HK-2 (cell line): ENCODE measurements around the gene PDE2A.
A peak's percentile ranks its signal among the peaks of the same experiment; 100 is the strongest.

Experiments used
- DNase-seq: peaks from one replicate; pipeline ENCODE4 v3.0.0-alpha.2; 2018; ENCODE audit not compliant: unreplicated experiment

The PDE2A gene

DNA sequence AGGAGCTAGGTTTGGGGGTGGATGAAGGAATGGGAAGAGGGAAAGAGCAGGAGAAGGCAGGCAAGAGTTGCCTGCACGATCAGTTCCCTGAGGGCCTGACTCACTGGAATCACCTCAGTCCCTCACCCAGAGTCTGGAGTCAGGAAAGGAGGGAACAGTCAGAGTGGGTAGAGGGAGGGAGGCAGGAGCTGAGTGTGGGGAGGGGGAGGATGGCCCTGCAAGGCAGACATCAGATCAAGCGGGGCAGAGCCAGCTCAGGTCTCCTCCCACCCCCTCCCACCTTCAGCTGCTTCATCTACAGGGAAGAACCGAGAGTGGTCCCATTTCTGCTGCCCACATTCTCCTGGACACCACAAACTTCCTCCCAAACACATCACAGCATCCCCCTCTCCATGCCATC lies 58.9 kb downstream of the PDE2A start:
- no peak for DNase-seq

DNA sequence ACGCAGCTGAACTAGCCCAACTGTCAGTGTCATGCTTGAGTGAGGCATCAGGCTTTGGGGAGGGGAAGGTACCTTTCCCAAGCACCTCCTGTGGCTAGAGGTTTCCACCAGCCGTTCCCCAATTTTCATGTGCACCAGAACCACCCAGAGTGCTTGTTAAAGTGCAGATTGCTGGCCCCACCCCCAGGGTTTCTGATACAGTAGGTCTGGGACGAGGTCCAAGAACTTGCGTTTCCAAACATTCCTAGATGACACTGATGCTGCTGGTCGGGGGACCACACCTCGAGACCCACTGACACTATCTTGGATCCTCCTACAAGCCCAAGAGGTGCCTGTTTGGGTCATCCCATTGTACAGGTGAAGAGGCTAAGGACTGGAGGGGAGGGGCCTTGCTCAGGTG lies 59.8 kb downstream of the PDE2A start:
- DNase-seq = no peak

DNA sequence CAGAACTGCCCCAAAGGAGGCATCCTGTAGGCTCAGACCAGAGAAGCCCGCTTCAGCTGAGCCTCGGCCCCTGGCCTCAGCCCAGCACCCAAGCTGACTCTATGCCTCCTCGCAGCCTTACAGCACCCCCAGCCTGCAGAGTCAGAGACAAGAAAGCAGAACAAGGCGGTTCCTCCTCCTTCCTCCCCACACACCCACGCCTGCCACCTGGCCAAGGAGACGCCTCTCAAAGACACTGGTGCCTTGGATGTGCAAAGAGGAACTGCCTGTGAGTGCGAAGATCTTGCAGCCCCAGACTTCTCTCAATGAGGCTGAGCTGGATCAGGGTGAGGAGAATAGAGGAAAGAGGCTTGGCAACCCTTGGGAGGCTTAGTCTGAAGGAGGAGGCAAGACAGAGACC lies 60.2 kb downstream of the PDE2A start:
- DNase-seq = no peak

DNA sequence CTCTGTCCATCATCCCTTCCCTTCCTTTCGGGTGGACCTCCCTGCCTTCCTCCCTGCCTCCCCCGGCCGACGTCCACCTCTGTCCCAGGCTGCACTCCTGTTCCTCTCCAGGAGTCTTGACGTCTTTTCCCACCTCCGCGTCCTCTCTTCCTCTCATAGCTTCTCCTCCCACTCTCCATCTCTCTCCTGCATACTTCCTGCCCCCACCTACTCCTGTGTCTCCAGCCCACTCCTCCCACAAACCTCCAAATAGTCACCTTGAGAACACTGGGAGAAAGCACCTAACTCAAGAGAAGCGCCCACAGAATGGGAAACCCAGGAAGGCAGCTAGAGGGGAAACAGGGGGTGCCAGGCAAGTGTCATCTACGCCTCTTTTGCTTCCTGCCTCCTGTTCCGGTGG lies 60.8 kb downstream of the PDE2A start:
- DNase-seq = no peak

DNA sequence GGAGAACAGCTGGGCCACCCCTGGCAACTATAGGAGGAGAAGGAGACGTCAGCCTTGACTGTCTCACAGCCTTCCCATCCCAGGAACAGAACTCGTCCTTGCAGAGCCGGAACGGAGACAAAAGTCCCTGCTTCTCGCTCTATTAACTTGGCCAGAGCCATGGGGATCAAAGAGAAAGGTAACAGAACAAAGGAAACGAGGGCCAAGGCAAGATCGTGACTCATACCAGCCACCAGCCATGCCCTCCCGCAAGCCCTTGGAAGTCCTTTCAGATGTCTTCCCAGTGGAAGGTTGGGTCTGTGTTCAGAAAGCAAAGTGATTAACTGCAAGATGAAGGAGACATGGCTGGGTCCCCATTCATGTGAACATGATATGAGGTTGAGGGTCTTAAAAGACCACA lies 64.7 kb downstream of the PDE2A start:
- DNase-seq = no peak

DNA sequence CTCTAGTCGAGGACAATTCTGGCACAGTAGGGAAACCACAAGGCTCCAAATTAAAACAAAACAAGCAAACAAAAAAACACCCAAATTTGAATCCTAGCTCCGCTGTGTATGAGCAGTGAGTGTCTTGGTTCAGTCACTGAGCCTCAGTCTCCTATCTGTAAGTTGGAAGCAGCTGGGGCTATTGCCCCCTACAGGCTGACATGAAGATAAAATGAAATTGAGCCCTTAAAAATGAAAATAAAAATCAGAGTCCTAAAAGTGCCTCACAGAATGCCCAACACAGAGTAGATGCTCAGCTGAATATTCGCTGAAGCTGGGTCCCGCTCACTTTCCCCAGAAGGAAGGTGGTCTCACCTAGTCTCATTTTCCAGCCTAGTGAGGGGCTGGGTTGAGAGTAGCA lies 65.2 kb downstream of the PDE2A start:
- DNase-seq = no peak

DNA sequence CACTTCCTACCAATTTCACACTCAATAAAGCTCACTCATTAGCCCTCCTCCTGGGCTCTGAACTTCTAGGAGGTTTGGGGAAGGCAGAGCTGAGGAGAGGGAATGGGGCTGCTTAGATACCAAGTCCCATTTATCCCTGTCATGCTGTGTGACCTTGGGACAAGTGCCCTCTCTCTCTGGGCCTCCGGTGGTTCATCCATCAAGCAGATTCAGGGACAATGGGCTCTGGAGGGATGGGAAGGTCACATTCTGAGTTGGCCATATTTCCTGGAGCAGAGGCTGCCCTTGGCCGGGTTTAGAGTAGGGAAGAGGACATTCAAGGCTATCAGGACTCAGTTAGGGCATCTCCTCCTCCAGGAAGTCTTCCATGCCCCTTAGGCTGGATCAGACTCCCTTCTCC lies 66.7 kb downstream of the PDE2A start:
- DNase-seq = no peak

DNA sequence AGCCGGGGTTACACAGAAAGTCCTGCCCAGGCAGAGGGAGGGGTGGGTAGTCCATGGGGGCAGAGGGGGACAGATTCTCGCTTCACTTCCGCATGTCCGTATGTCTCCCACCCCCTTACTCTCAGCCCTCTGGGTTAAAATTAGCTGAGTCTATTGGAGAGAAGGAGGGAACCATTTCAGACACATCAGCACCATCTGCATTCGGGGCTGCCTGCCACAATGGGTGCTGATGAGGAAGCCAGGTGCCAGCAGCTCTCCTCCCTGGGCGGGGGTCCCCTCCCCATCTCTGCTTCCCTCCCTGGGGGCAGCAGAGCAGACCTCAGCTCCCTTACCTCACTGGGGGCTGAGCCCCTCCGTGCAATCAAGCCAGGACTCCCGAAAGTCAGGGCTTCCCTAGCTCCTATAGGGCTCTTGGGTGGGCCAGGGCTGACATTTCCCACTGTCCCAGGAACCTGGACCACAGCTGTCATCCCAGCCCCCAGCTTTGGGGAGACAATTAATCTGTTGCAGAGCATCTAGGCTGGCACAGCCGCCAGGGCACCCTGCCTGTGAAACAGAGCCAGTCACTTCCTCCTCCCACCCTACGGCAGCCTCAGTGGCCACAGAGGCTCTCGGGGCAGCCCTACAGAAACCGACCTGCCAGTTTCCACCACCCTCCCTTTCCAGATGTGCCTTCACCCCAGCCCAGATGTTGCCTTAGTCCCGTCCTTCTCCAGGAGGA lies 67.3 kb downstream of the PDE2A start:
- no peak for DNase-seq

DNA sequence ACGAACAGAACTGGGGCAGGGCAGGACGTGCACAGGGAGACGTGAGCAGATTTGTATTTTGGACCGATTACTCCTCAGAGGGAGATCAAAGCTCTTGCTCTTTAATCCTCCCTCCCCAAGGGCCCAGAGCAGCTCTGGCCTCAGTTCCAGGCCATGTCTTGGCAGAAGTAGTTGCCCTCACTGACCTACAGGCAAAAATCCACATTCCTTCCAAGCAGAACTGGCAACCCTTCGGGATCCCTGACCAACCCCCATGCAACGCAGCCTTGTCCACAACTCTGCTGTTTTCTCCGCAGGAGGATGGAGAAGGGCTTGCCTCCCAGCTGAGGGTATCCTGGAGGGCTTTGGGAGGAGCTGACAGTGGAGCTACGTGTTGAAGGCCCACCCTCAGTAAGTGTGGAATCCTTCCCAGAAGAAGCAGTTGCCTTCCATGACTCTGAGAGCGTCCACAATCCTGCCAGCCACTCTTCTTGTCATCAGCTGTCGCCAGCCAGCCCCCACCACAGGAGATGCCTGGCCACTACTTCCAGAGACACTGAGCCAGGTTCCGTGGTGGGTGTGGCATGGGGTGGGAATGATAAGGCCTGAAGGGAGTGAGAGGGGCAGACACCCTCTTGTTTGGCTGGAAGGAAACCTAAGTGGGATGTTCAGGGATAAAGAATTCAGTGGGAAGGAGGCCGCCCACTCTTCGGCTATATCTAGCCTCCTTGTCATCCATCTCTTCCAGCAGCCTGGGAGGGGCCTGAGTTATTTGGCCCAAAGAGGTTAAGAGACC lies 68.1 kb downstream of the PDE2A start:
- no peak for DNase-seq

DNA sequence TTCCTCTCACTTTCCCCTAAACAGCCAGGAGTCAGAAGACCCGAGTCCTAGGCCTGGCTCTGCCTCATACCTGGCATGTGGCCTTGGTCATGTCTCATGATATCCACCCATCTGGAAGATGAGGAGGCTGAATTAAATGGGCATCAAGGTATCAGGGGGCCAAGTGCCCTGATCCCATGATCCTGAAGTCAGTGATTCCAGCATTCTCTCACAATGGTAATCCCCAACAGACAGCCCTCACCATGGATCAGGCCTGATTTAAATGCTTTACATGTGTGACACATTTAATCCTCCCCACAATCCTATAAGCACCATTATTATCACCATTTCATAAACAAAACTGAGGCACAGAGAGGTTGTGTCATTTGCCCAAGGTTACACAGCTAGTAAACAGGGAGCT lies 70.0 kb downstream of the PDE2A start:
- DNase-seq = no peak

DNA sequence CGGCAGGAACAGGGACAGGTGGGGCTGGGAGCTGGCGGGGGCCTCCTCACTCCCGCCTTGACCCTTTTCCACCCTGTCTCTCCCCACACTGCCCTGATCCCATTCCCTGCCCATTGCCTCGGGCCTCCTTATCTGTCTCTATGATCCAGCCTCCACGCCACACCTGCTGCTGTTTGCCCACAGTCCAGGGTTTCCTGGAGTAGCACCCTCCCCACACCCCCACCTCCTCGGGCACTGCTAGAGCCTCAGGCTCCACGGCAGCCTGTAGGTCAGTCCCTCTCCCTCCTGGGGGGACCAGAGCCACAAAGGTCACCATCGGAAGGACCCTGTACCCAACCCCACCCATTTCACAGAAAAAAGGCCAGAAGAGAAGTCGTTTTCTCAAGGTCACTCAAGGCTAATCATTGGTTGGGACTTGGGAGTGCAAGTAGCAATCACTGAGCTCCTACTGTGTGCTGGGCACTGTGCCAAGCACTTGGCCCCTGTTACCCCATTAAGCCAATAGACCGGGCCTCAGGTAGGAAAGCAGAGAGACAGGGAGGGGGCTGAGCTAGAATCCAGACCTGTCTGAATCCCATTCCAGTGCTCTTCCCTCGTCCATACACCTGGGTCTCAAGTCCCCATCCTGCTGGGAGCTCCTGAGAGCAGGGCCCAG lies 71.8 kb downstream of the PDE2A start:
- DNase-seq = no peak

DNA sequence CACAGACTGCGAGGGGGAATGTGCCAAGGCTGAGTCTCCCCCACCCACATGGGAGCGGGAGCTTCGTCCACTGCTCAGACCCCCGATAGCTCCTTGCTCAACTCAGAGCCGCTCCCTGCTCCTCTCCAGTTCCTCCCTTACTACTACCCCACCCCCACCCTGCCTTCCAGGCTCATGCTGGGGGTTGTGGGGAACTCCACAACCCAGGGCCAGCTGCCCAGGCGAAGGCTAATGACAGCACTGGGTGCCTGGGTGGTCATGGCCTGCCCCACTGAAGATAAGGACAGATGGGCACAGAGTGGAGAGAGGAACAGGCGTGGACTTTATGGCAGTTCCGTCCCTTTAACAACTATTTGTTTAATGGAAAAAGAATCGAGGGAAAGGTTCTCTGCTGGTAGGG lies 73.7 kb downstream of the PDE2A start:
- no peak for DNase-seq

DNA sequence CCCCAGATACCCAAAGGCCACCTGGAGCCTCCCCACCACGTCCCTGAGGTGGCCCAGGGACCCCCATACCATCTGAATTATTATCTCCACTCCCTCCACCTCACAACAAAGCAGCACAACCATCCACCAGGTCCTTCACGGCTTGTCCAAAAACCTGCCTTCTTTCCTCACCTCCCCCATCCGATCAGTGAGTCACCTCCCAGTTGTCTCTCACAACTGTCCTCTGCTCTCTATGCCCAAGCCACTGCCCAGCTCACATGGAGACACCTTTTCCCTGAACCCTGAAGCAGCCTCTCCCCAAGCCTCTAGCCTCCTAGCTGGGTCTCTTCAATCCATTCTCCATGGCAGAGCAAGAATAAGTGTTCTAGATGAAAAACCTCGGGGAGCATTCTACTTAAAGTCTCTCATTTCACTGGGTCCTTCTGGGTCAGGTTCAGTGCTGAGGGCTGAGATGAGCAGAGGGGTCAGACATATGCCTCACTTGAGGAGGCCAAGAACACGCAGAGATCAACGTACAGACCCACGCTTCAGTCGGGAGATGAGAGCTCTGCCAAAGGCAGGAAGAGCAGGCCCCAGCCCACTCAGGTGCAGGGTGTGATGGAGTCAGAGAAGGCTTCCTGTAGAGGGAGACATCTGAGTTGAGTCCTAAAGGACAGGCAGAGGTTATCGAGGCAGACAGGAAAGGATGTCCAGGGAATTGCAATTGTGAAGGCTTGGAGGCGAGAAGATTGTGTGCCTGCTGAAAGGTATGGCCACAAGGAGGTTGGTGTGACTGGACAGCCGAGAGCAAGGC lies 74.7 kb downstream of the PDE2A start:
- DNase-seq = peak; percentile 11

DNA sequence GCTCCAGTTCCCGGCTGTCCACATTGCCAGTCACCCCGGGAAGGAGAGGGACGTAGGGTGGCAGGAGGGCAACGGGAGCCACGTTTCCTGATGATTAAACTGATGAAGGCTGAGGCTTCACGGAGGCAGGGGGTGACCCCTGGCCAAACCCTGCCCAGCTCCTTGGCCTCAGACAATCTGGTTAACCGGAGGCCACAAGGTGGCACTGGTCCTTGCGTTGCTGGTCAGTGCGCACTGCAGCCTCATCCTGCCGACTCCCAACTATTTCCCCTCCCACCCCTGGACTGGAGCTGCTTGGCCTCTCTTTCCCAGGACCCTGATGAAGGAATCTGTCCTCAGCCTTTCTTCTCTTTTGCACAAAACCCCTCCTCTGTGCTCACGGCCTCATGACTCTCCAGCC lies 75.3 kb downstream of the PDE2A start:
- DNase-seq = peak; percentile 20

DNA sequence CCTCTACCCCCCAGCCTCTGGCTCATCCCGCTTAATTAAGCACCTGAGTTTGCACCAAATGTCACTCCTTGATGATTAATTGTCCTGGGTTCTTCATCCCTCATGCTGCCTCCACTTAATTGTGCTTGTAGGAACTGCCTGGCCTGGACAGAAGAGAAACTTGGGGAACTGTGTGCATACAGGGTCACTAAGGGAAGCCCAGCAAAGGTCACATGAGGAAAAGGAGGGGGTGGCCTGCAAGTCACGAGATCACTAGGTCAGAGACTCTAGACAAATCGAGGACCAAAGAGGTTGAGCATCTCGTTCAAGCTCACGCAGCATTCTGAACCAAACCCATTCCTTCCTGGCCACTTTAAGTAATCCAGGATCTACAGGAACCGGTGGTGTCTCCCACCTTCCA lies 75.8 kb downstream of the PDE2A start:
- no peak for DNase-seq

DNA sequence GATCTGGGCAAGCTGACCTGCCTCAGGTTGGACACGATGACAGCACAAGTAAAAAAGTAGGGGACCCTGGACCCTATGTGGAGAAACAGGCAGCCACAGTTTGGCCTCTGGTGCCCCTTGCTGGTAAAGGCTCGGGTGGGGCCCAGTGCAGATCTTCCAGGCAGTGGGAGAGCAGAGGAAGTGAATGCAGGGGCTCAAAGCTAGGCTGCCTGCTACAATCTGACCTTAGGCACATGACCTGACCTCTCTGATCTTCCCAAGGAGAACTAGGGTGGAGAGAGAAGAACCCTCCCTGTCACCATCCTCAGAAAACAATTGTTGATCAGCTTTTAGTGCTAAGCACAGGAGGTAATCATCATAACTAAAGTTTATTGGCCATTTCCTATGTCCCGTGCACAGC lies 76.5 kb downstream of the PDE2A start:
- no peak for DNase-seq

DNA sequence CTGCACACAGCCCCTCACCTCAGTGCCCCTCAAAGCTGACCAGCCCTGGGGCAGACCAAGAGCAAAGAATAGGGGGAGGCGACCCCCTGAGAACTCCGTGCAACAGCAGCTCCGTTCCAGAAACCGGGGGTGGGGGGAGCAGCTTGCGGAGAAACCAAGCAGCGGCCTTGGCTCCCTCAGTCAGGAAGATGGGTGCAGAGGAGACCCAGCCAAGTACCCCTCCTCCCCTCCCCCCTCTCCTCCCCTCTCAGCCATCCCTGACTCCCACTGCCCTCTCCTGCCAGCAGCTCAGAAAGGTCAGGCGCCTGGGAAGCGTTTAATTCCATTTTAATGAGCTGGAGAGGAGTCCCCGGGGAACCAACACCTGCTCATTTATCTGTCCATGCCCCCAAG lies 78.9 kb downstream of the PDE2A start:
- no peak for DNase-seq

DNA sequence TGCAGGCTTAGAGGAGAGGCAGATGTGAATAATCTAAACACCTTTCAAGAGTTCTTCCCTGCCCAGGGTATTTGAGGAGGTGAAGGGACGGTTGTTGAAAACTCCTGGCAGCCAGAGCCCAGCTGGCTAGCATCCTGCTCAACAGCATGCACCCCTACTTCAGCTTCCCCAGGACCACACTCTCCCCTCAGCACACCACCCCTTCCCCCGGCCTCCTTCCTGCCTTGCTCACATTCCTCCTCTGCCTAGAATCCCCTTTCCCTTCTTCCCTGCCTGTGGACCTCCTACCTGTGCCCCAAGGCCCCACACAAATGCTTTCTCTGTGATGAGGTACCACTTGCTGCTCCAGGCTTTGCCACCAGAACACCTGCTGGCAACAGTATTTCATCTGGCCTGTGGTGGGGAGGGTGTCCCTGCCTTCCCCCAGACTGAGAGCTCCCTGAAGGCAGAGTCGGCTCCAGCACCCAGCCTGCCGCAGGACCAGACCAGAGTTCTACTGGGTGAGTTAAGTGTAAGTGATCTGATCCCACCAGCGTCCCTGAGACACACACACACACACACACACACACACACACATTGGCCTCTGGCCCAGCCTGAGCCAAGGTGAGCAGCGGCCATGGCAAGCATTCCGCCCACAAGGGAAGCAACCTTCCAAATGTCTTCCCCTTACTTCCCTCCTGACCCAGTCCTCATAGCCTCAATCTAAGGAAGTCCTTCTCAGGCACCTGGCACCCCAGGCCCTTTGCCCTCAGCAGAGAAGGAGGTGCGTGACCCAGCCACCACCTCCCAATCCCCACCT lies 79.5 kb downstream of the PDE2A start:
- DNase-seq = no peak

DNA sequence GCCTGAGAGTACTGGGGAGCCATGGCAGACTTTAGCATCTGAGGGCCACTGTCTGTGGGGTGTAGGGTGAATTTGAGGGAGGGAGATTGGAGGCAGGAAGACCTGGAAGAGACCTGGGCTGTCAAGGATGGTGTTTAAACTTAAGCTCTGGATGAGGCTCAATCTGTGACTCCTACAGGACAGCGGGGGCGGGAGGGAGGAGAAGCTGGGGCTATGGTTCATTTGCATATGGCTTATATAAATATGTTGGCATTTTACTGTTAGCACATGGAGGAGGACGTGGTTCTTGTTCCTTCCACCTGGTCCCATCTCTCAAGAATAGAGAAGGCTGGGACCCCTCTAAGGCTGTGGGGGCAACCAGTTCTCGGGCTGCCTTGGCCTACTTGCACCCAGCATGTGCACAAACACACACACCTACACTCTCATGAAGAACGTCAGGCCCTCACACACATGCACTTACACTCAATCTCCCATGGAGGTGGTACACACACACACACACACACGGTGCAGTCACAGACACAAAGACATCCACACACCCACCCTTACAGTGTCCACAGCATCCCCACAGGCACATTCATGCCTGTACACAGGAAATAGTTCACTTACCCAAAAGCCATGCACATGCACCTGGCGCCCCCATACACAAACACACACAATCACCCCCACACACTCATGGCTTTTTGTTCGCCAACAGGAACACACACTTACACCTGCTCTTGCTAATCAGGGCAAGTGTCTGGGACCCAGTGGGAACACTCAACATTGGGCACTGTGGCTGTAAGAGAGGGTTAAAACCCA lies 81.3 kb downstream of the PDE2A start:
- DNase-seq = no peak

DNA sequence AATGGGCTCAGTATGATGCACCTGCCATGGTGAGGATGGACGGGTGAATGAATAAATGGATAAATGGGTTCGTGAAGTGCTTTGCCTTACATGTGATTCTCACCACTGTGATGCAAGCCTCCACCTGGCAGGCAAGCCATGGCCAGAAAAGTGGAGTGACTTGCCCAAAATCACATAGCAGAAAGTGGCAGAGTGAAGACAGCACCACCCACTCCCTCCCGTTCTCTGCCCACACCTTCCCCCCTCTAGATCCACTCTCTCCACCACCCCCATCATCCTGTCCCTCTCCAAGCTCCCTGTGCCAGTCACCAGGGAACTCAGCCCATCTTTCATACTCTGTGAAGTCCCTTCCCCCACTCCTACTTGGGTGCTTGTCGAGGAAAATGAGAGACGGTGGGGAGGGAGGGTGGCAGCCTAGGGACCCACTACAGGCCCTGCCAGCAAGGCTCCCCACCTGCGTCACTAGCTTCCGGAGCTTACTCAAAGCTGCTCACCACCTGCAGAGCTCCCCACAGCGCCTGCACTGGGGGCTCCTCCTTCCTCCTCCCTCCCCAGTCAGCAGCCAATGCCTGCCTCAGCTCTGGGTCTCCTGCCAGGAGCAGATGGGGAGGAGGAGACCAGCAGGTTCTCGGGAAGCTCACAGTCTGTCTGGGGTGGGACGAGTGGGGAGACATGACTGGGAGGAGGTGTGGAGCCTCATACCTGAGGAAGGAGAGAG lies 82.3 kb downstream of the PDE2A start:
- DNase-seq = no peak
